Kasumi-1 (cell line): ENCODE data around the gene WFS1.

Experiments used
- DNase-seq, 2 experiments: peaks; one replicate each; lab custom pipeline; 2025; lab: John Stamatoyannopoulos, UW

The WFS1 gene

DNA sequence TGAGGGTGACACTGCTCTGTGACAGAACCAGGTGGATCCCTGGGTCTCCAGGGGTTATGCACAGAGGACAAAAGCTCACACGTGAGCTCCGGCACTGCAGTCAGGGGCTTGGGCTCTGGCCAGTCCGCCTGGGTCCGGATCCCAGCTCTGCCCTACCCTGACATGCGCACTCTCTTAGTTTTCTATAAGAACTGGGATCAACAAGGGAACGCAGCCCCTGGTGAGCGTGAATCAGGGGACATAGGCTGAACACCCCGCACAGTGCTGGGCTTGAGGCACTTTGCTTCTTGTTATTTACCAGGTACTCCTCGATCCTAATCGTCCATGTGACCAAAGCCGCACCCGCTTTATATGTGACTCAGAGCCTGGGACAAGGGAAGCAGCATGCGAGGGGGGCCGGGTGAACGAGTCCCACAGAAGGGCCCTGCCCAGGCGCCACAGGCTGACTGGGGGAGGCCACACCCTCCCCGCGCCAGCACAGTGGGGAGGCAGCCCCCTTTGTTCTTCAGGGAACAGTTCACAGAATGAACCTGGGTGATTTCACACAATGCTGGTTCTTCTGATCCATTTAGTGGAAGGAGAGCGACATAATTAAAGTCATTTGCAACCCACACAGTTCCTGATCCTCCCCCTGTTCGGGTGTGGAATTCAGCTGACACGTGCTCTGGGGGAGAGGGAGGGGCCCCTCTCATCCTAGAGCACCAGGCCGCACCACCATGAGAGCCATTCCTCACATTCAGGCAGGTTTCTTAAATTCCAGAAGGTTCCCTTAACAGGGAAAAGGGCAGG, 55.5 kb downstream of the WFS1 start:
- DNase-seq: peak; percentile 39 to 42

DNA sequence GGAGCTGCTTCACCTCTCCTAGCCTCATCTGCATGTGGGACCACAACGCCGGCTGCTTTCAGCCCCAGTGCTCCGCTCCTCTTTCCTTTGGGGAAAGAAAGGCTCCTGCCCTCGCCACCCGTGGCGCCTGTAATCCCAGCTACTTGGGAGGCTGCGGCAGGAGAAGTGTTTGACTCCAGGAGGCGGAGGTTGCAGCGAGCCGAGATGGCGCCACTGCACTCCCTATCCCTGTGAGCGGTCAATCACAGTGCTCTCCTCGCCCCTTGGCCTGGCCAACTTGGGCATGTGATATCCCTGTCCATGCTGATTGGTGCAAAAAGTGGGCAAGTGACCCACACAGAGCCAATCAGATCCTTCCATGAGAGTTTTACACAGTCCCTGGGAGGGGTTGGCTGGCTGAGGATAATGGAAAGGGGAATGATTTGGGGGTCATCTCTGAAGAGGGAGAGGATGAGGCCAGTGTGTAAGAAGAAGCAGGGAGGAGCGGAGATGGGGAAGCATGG, 56.2 kb downstream of the WFS1 start:
- no peak for DNase-seq

- DNase-seq: no peak
Observed at GRCh38 chr4:6326312-6327060, 56.8 kb downstream of the WFS1 start.

GRCh38 chr4:6327220-6327917, 57.7 kb downstream of the WFS1 start:
- DNase-seq: peak; percentile 47 to 67

- DNase-seq: no peak
Observed at GRCh38 chr4:6328526-6328925, 58.9 kb downstream of the WFS1 start.

DNA sequence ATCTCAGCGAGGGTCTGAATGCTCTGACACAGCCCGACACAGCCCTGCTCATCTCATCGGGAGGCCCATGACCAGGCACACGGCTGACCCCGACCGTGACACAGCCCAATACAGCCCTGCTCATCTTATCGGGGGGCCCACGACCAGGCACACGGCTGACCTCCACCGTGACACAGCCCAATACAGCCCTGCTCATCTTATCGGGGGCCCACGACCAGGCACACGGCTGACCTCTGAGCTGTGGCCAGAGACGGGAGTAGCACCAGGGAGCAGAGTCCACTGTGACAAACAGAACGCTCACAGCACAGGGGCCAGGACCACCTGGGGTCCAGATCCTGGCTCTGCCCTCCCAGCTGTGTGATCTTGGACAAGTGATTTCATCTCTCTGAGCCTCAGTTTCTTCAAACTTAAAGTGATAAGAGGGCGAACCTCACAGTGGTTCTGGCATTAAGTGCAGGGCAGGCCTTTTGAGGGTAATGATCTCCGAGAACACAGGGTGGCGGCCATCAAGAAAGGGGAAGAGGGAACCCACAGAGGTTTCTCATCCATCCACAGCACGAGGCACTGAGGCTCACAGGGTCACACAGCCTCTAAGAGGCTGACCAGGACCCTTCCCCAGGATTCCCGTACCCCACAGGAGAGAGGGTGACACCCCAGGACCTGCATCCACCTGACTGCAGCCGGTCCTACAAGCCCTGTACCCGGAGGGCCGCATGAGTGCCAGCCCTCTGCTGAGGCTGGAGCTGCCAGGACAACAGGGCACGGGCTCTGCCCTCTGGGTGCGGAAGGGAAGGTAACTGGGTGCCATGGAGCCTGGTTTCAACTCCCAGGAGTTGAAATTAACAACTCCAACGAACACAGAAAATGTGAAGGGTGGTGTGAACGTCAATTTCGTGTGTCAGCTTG, 60.1 kb downstream of the WFS1 start:
- DNase-seq: no peak

DNA sequence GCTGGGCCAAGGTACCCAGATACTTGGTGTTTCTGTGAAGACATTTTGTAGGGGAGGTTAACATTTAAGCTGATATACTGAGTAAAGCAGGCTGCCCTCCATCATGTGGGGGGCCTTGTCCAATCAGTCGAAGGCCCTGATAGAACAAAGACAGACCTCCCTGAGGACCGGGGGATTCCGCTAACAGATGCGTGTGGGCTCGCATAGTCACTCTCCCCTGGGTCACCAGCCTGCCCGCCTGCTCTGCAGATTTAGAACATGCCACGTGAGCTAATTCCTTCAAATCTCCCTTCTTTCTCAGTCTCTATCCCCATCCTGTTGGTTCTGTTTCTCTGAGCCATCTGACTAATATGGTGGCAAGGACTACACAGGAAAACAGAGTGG, 60.7 kb downstream of the WFS1 start:
- no peak for DNase-seq

GRCh38 chr4:6331018-6331417, 61.4 kb downstream of the WFS1 start:
- peak; percentile 56 to 63 for DNase-seq

- no peak for DNase-seq
Observed at GRCh38 chr4:6331468-6331867, 61.8 kb downstream of the WFS1 start.

GRCh38 chr4:6332042-6332668, 62.5 kb downstream of the WFS1 start:
- peak in 1 of 2 experiments; percentile 6 for DNase-seq

GRCh38 chr4:6332669-6333050, 63.0 kb downstream of the WFS1 start:
- DNase-seq: no peak

DNA sequence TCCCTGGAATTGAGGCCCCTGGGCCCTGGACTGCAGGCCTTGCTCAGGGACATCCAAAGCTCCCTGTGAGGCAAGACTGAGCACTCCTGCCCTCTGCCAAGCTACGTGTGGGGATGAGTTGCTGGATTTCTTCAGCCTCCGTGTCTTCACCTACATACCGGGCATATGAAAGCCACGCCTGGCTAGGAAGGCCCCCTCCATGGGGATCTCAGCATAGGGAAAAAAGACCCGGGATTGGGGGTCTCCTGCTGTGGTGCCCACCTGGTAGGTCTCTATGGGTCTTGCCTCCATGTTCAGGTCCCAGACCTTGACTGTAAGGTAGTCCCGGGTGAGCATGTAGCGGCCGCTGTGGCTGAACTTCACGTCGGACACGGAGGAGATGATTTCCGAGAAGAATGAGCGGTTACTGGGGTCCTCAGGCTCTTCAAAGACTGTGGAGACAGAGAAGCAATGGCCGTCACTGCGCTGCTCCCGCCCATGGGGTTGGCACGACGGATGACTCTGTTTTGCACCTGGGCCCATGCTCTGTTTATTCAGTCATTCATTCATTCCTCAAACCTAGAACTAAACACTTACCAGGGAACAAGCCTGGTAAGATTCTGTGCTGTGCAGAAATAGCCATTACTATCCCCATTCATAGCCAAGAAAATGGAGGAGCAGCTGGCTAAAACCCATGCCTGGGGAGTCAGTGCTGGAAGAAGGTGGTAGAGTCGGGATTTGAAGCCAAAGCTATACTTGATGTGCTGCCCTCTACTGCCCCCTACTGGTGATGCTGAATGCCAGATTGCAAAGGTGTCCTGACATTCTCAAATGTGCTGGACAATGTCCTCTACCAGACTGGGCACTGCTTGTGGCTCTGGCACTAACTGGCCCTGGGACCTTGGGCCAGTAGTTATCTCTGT, 63.9 kb downstream of the WFS1 start:
- DNase-seq: no peak

GRCh38 chr4:6334203-6334887, 64.7 kb downstream of the WFS1 start:
- DNase-seq: no peak

DNA sequence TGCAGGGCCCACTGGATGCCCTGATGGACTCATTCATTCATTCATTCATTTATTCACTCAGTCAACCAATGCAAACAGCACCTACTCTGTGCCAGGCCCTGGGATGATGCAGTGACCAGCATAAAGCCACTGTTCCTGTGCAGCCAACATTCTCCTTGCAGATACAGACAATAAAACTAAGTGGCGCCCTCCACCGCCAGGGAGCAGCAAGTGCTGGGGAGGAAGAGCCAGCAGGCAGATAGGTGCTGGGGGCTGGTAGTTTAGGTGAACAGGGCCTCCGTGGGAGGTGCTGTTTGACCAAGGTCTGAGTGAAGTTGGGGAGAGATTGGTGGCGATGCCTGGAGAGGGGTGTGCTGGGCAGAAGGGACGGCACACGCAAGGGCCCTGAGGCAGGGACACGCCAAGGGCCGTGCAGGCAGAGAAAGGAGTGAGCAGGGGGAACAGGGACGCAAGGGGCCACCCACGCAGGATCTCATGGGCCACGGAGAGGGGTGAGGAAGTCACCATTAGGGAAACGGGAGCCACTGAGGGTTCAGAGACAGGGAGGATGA, 65.5 kb downstream of the WFS1 start:
- no peak for DNase-seq

DNA sequence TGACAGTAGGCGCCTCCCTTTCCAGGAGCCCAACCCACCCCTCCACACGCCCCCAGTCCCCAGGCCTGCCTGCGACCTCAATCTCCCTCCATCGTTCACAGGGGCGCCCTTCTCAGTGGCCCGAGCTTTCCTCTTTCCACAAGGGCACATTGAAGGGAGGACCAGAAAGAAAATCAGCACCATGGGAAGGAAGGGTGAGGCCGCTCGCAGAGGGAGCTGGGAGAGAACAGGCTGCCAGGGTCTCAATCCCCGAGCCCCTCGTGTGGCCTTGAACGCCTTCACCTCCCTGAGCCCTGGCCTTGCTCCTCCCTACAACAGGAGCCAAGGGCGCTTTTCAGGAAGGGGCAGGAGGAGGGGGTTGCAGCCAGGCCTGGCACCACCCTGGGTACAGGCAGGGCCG, 66.5 kb downstream of the WFS1 start:
- no peak for DNase-seq

DNA sequence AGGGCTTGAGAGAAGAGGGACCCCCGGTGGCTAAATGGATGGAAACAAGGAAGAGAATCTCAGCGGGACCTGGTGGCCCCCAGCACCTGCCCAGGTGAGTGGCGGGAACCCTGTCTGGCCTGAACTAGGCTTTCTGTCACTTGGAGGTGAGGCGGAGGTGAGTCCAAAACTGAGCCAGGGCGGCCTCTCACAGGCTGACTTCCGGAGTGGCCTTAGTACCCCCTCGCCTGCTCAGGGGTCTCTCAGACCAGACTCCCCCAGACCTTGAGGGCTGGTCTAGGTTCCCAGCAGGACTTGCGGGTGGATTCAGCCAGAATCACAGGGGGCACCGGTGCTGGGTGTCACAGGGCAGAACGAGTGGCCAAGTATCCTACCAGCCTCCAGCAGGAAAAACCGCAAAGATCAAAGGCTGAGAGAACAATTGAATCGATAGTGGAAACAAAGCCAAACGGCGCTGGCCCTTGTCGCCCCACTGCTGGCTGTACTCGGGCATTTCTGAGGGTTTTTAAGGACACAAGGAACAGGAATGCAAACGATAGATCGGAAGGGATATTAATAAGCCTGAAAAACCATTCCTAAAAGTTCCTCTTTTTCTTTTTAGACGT, 67.8 kb downstream of the WFS1 start:
- no peak for DNase-seq

- DNase-seq: no peak
Observed at GRCh38 chr4:6338175-6338950, 68.7 kb downstream of the WFS1 start.
